ENCODE data around the gene JAML.

GRCh38 chr11:118168751-118169150 is 56.1 kb downstream of the JAML start:
- no peak for TF ChIP-seq MAX (IDR thresholded peaks at IDR 0.05)
- no peak for TF ChIP-seq CHD7 (IDR thresholded peaks at IDR 0.05; ENCODE audit: insufficient replicate concordance, low read length)
- TF ChIP-seq CTCF (IDR thresholded peaks at IDR 0.05; ENCODE audit: control extremely low read depth in 1 of 3, insufficient read depth in 1 of 3, low read depth in 1 of 3, low read length in 3 of 3) = no peak
- TF ChIP-seq ATF3 (IDR thresholded peaks at IDR 0.05; ENCODE audit: insufficient read depth, low read depth, low read length) = no peak
- TF ChIP-seq SP1 (IDR thresholded peaks at IDR 0.05; ENCODE audit: low read depth, low read length) = no peak
- no peak for TF ChIP-seq ZNF274 (IDR thresholded peaks at IDR 0.05; ENCODE audit: borderline replicate concordance, extremely low read depth, low read length)
- TF ChIP-seq POLR2A (IDR thresholded peaks at IDR 0.05; ENCODE audit: control extremely low read depth in 1 of 2, low read depth in 2 of 2, low read length in 2 of 2) = no peak
- TF ChIP-seq GABPA (IDR thresholded peaks at IDR 0.05; ENCODE audit: borderline replicate concordance, insufficient read depth, low read length) = no peak
- TF ChIP-seq SRF (IDR thresholded peaks at IDR 0.05; ENCODE audit: low read depth, low read length) = no peak
- TF ChIP-seq USF2 (IDR thresholded peaks at IDR 0.05; ENCODE audit: low read length) = no peak

Measured in H1 (cell line).